ENCODE measurements around the gene GLUD1. TPM values are rescaled to one million over a fixed set of nuclear protein-coding genes. Genes with fewer than 3 reads are reported as not detected.

Gene GLUD1
- total RNA-seq, 1 experiment from 2014 or later = 101 TPM

- no peak overlapping the region for H3K56ac ChIP-seq (ENCODE audit: insufficient read length, low read depth, low read length)
- H3K4me3 Mint-ChIP-seq = no peak overlapping the region
- H3K9ac ChIP-seq (ENCODE audit: extremely low read depth, insufficient read length, low read length) = no peak overlapping the region
Observed at GRCh38 chr10:87036623-87037022, 58.0 kb downstream of the GLUD1 start.

More at GRCh38 chr10:87036623-87037022, 58.0 kb downstream of the GLUD1 start:
- Histone ChIP-seq H3K4me1 (ENCODE audit: insufficient read depth, low read length) (no peaks in the 10 kb centered on the region), H2AK5ac (ENCODE audit: insufficient read length, low read length) (no peak overlapping the region), H2BK12ac (ENCODE audit: insufficient read length, low read depth, low read length) (no peak overlapping the region), H4K5ac (ENCODE audit: insufficient read length, low read depth, low read length) (no peak overlapping the region), H3K23me2 (ENCODE audit: insufficient read length, low read depth, low read length, poor library complexity, severe bottlenecking) (no peaks in the 10 kb centered on the region), H3K9me3 (ENCODE audit: control insufficient read depth, low read depth, low read length) (no peaks in the 10 kb centered on the region), H3K79me2 (ENCODE audit: insufficient read depth, low read length) (no peaks in the 10 kb centered on the region), H3T11ph (ENCODE audit: low read length) (no peak overlapping the region), H3K4me2 (ENCODE audit: insufficient read depth, insufficient read length, low read length) (no peak overlapping the region), H3K23ac (ENCODE audit: insufficient read length, low read depth, low read length) (no peak overlapping the region), H2BK5ac (ENCODE audit: insufficient read length, low read length) (no peak overlapping the region), H2AFZ (ENCODE audit: low read length) (no peak overlapping the region), H2BK15ac (ENCODE audit: low read depth, low read length) (no peak overlapping the region), H3K27ac (ENCODE audit: insufficient read length, low read depth, low read length) (no peak overlapping the region), H4K8ac (replicated peaks; ENCODE audit: insufficient read length, low read depth, low read length) (no peak overlapping the region), H3K14ac (ENCODE audit: insufficient read depth, low read length) (no peak overlapping the region), H4K91ac (ENCODE audit: insufficient read length, low read depth, low read length) (no peak overlapping the region), H3K79me1 (ENCODE audit: insufficient read depth, low read depth, low read length, poor library complexity, severe bottlenecking) (no peaks in the 10 kb centered on the region), H4K20me1 (ENCODE audit: control insufficient read depth, insufficient read depth, insufficient read length) (no peaks in the 10 kb centered on the region), H2BK120ac (ENCODE audit: low read depth, low read length, poor library complexity, severe bottlenecking) (no peak overlapping the region), H2BK20ac (ENCODE audit: low read depth, low read length, poor library complexity, severe bottlenecking) (no peak overlapping the region), H3K18ac (ENCODE audit: insufficient read length, low read depth, low read length) (no peak overlapping the region), H3K27me3 (ENCODE audit: insufficient read depth, low read length) (no peaks in the 10 kb centered on the region), H3K4ac (ENCODE audit: low read depth, low read length) (no peak overlapping the region)
- Mint-ChIP-seq H3K4me1 (no peaks in the 10 kb centered on the region), H3K27ac (no peak overlapping the region), H3K9me3 (peaks cover 6 to 7% of the 10 kb centered on the region in 2 experiments), H3K36me3 (ENCODE audit: insufficient read depth in 1 of 3, low read depth in 3 of 3) (peaks cover 2 to 8% (median 3%) of the 10 kb centered on the region in 3 experiments), H3K27me3 (ENCODE audit: low read depth) (no peaks in the 10 kb centered on the region)
- TF ChIP-seq CTCF (conservative IDR thresholded peaks at IDR 0.05) = no peak
- no peak for DNase-seq
- no CpG with 5 or more reads among the region's 1 CpG for WGBS (ENCODE audit: extremely low coverage, insufficient read length, low lambda C conversion rate)

Data from H9 (cell line).